MM.1S (cell line): ENCODE results near the gene GCN1.
A peak's percentile ranks its signal among the peaks of the same experiment; 100 is the strongest.

Experiments used
- DNase-seq: peaks from one replicate; pipeline ENCODE4 v3.0.0-alpha.2; 2015
- H2AFZ ChIP-seq: fragments of 300-600 bp; sonication (generic); 2 replicates; pipeline ENCODE4 v1.6.0; 2016; ENCODE audit warnings: antibody characterized with exemption, low read length
- H3F3A ChIP-seq: fragments of 300-600 bp; sonication (generic); 2 replicates; pipeline ENCODE4 v1.6.1; 2016; ENCODE audit warnings: mild to moderate bottlenecking, antibody characterized with exemption, low read length, moderate library complexity, mixed read lengths; ENCODE audit not compliant: insufficient read depth
- H3K27ac ChIP-seq: fragments of 300-600 bp; sonication (generic); 2 replicates; pipeline ENCODE4 v1.5.1; 2016; ENCODE audit warnings: mild to moderate bottlenecking, low read length
- H3K27me3 ChIP-seq: fragments of 300-600 bp; sonication (generic); replicated peaks from 2 replicates; pipeline ENCODE4 v1.6.0; 2016; ENCODE audit warnings: low read length; ENCODE audit not compliant: insufficient read depth
- H3K36me3 ChIP-seq: fragments of 300-600 bp; sonication (generic); replicated peaks from 2 replicates; pipeline ENCODE4 v1.6.1; 2016; ENCODE audit warnings: mild to moderate bottlenecking, low read length, mixed read lengths; ENCODE audit not compliant: insufficient read depth
- H3K4me1 ChIP-seq: fragments of 300-600 bp; sonication (generic); 2 replicates; pipeline ENCODE4 v1.6.1; 2016; ENCODE audit warnings: low read length, mixed read lengths
- H3K4me2 ChIP-seq: fragments of 300-600 bp; sonication (generic); 2 replicates; pipeline ENCODE4 v1.6.0; 2016; ENCODE audit warnings: low read depth, low read length
- H3K4me3 ChIP-seq: fragments of 300-600 bp; sonication (generic); 2 replicates; pipeline ENCODE4 v1.5.1; 2016; ENCODE audit warnings: low read length, mixed read lengths
- H3K79me2 ChIP-seq: fragments of 300-600 bp; sonication (generic); 2 replicates; pipeline ENCODE4 v1.6.1; 2016; ENCODE audit warnings: mixed run types, low read length, mixed read lengths
- H3K9ac ChIP-seq: fragments of 300-600 bp; sonication (generic); 2 replicates; pipeline ENCODE4 v1.6.1; 2016; ENCODE audit warnings: low read length, mixed read lengths
- H3K9me2 ChIP-seq: fragments of 300-600 bp; sonication (generic); replicated peaks from 2 replicates; pipeline ENCODE4 v1.6.1; 2016; ENCODE audit warnings: mild to moderate bottlenecking, low read length, mixed read lengths; ENCODE audit not compliant: insufficient read depth
- H3K9me3 ChIP-seq: fragments of 300-600 bp; sonication (generic); replicated peaks from 2 replicates; pipeline ENCODE4 v1.6.1; 2016; ENCODE audit warnings: mild to moderate bottlenecking, low read length, mixed read lengths; ENCODE audit not compliant: insufficient read depth
- H4K20me1 ChIP-seq: fragments of 300-600 bp; sonication (generic); 2 replicates; pipeline ENCODE4 v1.6.1; 2016; ENCODE audit warnings: mild to moderate bottlenecking, low read length, moderate library complexity, mixed read lengths; ENCODE audit not compliant: insufficient read depth
- EZH2 ChIP-seq: fragments of 300-600 bp; sonication (generic); optimal IDR thresholded peaks from 2 replicates; pipeline ENCODE3; 2017; ENCODE audit warnings: low read depth, mild to moderate bottlenecking, antibody characterized with exemption, low read length, mixed read lengths
- EZH2phosphoT487 ChIP-seq: fragments of 300-600 bp; sonication (generic); IDR thresholded peaks from 2 replicates; pipeline ENCODE4 v1.6.1; 2018; ENCODE audit warnings: antibody characterized with exemption, low read length
- TF ChIP-seq, protein P1 (sequence below): fragments of 300-600 bp; sonication (generic); IDR thresholded peaks from 2 replicates; pipeline ENCODE4 v1.5.1; 2016; ENCODE audit warnings: antibody characterized with exemption, low read length, mixed read lengths

GCN1 gene

DNA sequence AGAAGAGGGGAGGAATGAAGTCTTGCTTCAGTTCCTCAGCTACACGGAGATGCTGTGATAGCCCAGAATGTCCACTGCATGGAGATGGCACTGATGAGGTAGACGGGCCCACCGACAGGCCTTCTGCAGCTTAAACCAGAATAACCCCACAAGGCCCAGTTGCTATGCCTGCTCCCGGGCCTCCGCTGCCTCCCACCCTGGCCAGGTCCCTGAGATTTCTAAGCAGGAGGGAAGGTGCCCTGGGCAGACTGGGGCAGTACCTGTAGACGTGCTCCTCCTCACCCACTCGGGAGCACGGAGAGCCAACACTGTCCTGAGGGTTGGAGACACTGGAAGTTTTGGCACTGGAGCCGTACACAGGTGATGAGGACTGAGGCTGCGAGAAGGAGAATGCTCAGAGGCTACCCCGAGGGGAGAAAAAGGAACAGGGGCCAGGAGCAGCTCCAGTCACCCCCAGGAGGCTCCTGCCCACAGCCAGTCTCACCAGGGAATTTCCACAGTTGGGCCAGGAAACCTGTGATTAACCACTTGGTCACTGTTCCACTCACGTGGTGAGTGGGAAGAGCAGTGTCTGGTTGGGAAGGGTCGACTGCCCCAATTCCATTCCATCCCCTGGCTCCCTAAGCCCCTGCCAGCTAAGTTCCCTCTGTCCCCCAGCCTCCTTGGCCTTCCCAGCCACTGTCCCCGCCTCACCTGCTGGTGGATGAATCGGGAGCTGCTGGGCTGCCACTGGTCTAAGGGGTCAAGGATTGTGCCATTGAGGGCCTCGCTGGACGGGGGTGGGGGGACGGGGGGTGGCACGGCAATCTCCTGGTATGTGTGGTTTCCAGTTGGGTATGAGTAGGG is 29.2 kb upstream of the GCN1 start:
- H3K9ac ChIP-seq: no peak overlapping the region; the same call in 1 of the 2 replicates
- no peaks in the 10 kb centered on the region for H3K9me3 ChIP-seq
- H3K27ac ChIP-seq: no peak overlapping the region
- H3K4me3 ChIP-seq: peak overlapping the region; percentile 57
- H2AFZ ChIP-seq: no peak overlapping the region
- peak overlapping the region; percentile 86 for H3K4me2 ChIP-seq
- H4K20me1 ChIP-seq: no peaks in the 10 kb centered on the region
- peaks cover 9% of the 10 kb centered on the region for H3K4me1 ChIP-seq
- H3F3A ChIP-seq: peaks cover 7% of the 10 kb centered on the region; the same call in 1 of the 2 replicates
- TF ChIP-seq EZH2 (no peak), EZH2phosphoT487 (no peak)
- TF ChIP-seq, protein P1, sequence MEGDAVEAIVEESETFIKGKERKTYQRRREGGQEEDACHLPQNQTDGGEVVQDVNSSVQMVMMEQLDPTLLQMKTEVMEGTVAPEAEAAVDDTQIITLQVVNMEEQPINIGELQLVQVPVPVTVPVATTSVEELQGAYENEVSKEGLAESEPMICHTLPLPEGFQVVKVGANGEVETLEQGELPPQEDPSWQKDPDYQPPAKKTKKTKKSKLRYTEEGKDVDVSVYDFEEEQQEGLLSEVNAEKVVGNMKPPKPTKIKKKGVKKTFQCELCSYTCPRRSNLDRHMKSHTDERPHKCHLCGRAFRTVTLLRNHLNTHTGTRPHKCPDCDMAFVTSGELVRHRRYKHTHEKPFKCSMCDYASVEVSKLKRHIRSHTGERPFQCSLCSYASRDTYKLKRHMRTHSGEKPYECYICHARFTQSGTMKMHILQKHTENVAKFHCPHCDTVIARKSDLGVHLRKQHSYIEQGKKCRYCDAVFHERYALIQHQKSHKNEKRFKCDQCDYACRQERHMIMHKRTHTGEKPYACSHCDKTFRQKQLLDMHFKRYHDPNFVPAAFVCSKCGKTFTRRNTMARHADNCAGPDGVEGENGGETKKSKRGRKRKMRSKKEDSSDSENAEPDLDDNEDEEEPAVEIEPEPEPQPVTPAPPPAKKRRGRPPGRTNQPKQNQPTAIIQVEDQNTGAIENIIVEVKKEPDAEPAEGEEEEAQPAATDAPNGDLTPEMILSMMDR: no peak
- no peaks in the 10 kb centered on the region for H3K36me3 ChIP-seq
- no peaks in the 10 kb centered on the region for H3K27me3 ChIP-seq
- H3K9me2 ChIP-seq: no peaks in the 10 kb centered on the region
- DNase-seq: no peak
- H3K79me2 ChIP-seq: peaks cover 5% of the 10 kb centered on the region; the same call in 1 of the 2 replicates

DNA sequence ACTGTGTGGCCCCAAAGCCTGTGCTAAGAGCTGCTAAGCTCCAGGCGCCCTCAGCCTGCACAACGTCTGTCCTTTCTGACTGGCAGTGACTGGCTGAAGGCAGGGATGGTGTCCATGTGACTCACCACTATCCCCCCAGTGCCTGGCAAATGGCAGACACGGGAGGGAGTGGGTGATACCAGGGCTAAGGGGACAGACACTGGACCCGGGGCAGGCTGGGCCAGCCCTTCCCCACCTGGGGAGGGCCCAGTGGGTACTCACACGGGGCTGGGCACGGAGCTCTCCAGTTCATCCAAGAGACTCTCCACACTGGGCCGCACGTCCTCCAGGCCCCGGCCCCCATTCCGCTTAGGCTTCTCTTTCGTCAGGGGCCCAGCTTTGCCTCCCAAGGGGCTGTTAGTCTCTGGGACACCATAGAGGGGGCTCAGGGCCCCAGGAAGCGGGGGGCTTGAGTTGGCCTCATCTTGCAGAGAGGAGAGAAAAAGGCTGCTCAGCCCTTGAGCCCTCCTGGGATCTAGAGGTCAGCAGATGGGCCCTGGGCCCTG is 27.8 kb upstream of the GCN1 start:
- no peaks in the 10 kb centered on the region for H3K36me3 ChIP-seq
- peaks cover 7% of the 10 kb centered on the region; the same call in 1 of the 2 replicates for H3F3A ChIP-seq
- no peak overlapping the region for H3K4me2 ChIP-seq
- H3K4me1 ChIP-seq: peaks cover 9% of the 10 kb centered on the region
- H3K27ac ChIP-seq: no peak overlapping the region
- H3K4me3 ChIP-seq: no peak overlapping the region
- no peaks in the 10 kb centered on the region for H3K27me3 ChIP-seq
- H3K9me3 ChIP-seq: no peaks in the 10 kb centered on the region
- DNase-seq: no peak
- no peak overlapping the region for H2AFZ ChIP-seq
- TF ChIP-seq EZH2phosphoT487: no peak
- TF ChIP-seq, protein P1: no peak
- no peak for TF ChIP-seq EZH2
- no peaks in the 10 kb centered on the region for H4K20me1 ChIP-seq
- H3K9me2 ChIP-seq: no peaks in the 10 kb centered on the region
- no peak overlapping the region for H3K9ac ChIP-seq
- H3K79me2 ChIP-seq: peaks cover 5% of the 10 kb centered on the region; the same call in 1 of the 2 replicates

DNA sequence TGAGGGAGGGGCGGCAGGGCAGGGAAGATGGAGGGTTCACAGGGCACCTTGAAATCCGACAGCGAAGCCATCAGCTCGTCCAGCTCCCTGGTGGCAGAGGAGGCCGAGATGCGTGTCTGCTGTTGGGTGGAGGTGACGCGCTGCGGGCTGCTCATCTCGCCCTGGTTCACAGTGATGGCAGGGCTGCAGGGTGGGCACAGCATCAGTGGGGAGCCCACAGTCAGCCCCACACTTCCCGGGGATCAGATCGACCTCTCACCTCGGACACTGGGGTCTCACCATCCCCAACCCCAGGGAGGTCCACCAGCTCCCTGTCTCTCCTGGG is 27.0 kb upstream of the GCN1 start:
- Histone ChIP-seq H2AFZ (no peak overlapping the region), H3K9ac (no peak overlapping the region), H3K4me3 (no peak overlapping the region), H3K4me1 (peaks cover 9% of the 10 kb centered on the region), H3K4me2 (no peak overlapping the region), H3K27me3 (no peaks in the 10 kb centered on the region), H3K9me3 (no peaks in the 10 kb centered on the region), H3K79me2 (peaks cover 5% of the 10 kb centered on the region; the same call in 1 of the 2 replicates), H3F3A (peaks cover 5% of the 10 kb centered on the region; the same call in 1 of the 2 replicates), H4K20me1 (no peaks in the 10 kb centered on the region), H3K9me2 (no peaks in the 10 kb centered on the region), H3K27ac (no peak overlapping the region), H3K36me3 (no peaks in the 10 kb centered on the region)
- no peak for TF ChIP-seq EZH2phosphoT487
- TF ChIP-seq EZH2: no peak
- TF ChIP-seq, protein P1: no peak
- DNase-seq: no peak
